Activated CD4-positive, alpha-beta T cell treated with anti-CD3 and anti-CD28 coated beads for 1 hour (primary cell): Measurements from ENCODE around the gene WWOX.

Experiments used
- DNase-seq: peaks from one replicate; pipeline ENCODE4 v3.0.0-alpha.2; 2020

Gene WWOX

GRCh38 chr16:78552716-78553115 is 453.3 kb downstream of the WWOX start:
- DNase-seq: no peak

- DNase-seq: no peak
Measured at GRCh38 chr16:78553268-78554039, 454.0 kb downstream of the WWOX start.

GRCh38 chr16:78556421-78556820 is 457.0 kb downstream of the WWOX start:
- no peak for DNase-seq

- no peak for DNase-seq
Measured at GRCh38 chr16:78560997-78561396, 461.5 kb downstream of the WWOX start.

GRCh38 chr16:78562111-78562510 is 462.7 kb downstream of the WWOX start:
- no peak for DNase-seq

- DNase-seq: no peak
Measured at GRCh38 chr16:78562650-78563049, 463.2 kb downstream of the WWOX start.

- no peak for DNase-seq
Measured at GRCh38 chr16:78563905-78564304, 464.5 kb downstream of the WWOX start.

- DNase-seq: no peak
Measured at GRCh38 chr16:78566397-78567073, 467.1 kb downstream of the WWOX start.

GRCh38 chr16:78570399-78571141 is 471.1 kb downstream of the WWOX start:
- DNase-seq: no peak

- no peak for DNase-seq
Measured at GRCh38 chr16:78571434-78571833, 472.0 kb downstream of the WWOX start.

GRCh38 chr16:78571898-78572358 is 472.5 kb downstream of the WWOX start:
- DNase-seq: no peak

- no peak for DNase-seq
Measured at GRCh38 chr16:78574571-78574970, 475.1 kb downstream of the WWOX start.

- no peak for DNase-seq
Measured at GRCh38 chr16:78576941-78577340, 477.5 kb downstream of the WWOX start.

GRCh38 chr16:78577630-78578029 is 478.2 kb downstream of the WWOX start:
- DNase-seq: no peak

- DNase-seq: no peak
Measured at GRCh38 chr16:78579020-78579419, 479.6 kb downstream of the WWOX start.

- DNase-seq: no peak
Measured at GRCh38 chr16:78583441-78583840, 484.0 kb downstream of the WWOX start.

GRCh38 chr16:78584213-78584860 is 484.9 kb downstream of the WWOX start:
- DNase-seq: no peak

- no peak for DNase-seq
Measured at GRCh38 chr16:78584991-78585390, 485.5 kb downstream of the WWOX start.

GRCh38 chr16:78589331-78589730 is 489.9 kb downstream of the WWOX start:
- DNase-seq: no peak

GRCh38 chr16:78591682-78592103 is 492.2 kb downstream of the WWOX start:
- DNase-seq: no peak

- no peak for DNase-seq
Measured at GRCh38 chr16:78592111-78592510, 492.7 kb downstream of the WWOX start.

- no peak for DNase-seq
Measured at GRCh38 chr16:78593352-78593751, 493.9 kb downstream of the WWOX start.

- no peak for DNase-seq
Measured at GRCh38 chr16:78594191-78594590, 494.7 kb downstream of the WWOX start.
